Prostate gland (tissue), 2 donors: ENCODE measurements around the gene CENPK.

Experiments
- POLR2A ChIP-seq: fragments of 450-650 bp; IDR thresholded peaks from one replicate; pipeline ENCODE4 v1.6.1; 2016; ENCODE audit warnings: antibody characterized with exemption, mild to moderate bottlenecking
- POLR2AphosphoS5 ChIP-seq: sonication (generic); formaldehyde crosslinking; IDR thresholded peaks from one replicate; pipeline ENCODE4 v1.6.1; 2017; ENCODE audit warnings: antibody characterized with exemption
- TF ChIP-seq, protein P1 (sequence below), 4 experiments: fragments of 200-600 bp in 2 of 4; fragments of 450-650 bp in 2 of 4; sonication (generic) in 2 of 4; IDR thresholded peaks; 1 replicate in 3 of 4; 2 replicates in 1 of 4; pipeline ENCODE4 v1.5.1; 2016 to 2019; ENCODE audit warnings: antibody characterized with exemption in 4 of 4, mild to moderate bottlenecking in 2 of 4, moderate library complexity in 2 of 4

DNA sequence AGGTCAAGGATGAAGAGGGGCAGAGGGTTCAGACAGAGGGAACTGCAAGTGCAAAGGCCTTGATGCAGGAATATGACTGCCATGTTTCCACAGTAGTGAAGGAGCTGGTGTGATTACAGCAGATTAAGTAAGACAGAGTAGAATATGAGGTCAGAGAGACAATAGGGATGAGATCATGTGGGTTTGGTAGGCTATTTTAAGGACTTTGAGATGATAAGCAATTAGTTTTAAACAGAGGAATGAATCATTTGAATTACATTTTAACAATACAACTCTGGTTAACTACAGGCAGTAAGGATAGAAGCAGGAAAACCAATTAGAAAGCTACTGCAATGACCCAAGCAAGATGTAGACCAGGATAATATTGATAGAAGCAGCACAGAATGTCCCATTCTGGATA is 7.7 kb downstream of the CENPK start:
- TF ChIP-seq, protein P1, sequence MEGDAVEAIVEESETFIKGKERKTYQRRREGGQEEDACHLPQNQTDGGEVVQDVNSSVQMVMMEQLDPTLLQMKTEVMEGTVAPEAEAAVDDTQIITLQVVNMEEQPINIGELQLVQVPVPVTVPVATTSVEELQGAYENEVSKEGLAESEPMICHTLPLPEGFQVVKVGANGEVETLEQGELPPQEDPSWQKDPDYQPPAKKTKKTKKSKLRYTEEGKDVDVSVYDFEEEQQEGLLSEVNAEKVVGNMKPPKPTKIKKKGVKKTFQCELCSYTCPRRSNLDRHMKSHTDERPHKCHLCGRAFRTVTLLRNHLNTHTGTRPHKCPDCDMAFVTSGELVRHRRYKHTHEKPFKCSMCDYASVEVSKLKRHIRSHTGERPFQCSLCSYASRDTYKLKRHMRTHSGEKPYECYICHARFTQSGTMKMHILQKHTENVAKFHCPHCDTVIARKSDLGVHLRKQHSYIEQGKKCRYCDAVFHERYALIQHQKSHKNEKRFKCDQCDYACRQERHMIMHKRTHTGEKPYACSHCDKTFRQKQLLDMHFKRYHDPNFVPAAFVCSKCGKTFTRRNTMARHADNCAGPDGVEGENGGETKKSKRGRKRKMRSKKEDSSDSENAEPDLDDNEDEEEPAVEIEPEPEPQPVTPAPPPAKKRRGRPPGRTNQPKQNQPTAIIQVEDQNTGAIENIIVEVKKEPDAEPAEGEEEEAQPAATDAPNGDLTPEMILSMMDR (IDR thresholded peaks at IDR 0.05) = no peak
- TF ChIP-seq POLR2AphosphoS5 (no peak), POLR2A (no peak)
